Measurements from ENCODE around the gene LRRC47.
"Not testable (repeated sequence)": the region's sequence is repeated elsewhere in the genome, so short reads cannot be mapped to it uniquely, and the experiment has no call there.

LRRC47 gene

GRCh38 chr1:3761296-3762010, 34.8 kb downstream of the LRRC47 start:
- H3K4me3 Mint-ChIP-seq = no peak overlapping the region
- no peaks in the 10 kb centered on the region for H3K36me3 Mint-ChIP-seq (ENCODE audit: low read depth)
- no peak overlapping the region for H3K27ac Mint-ChIP-seq
- H3K27me3 Mint-ChIP-seq (ENCODE audit: low read depth) = no peaks in the 10 kb centered on the region
- H3K9me3 Mint-ChIP-seq = no peaks in the 10 kb centered on the region
- no peaks in the 10 kb centered on the region for H3K4me1 Mint-ChIP-seq (ENCODE audit: low read depth)

- Mint-ChIP-seq H3K4me3 (no peak overlapping the region), H3K9me3 (no peaks in the 10 kb centered on the region), H3K27me3 (ENCODE audit: low read depth) (no peaks in the 10 kb centered on the region), H3K27ac (no peak overlapping the region), H3K4me1 (ENCODE audit: low read depth) (no peaks in the 10 kb centered on the region), H3K36me3 (ENCODE audit: low read depth) (no peaks in the 10 kb centered on the region)
Measured at GRCh38 chr1:3759796-3760195, 36.5 kb downstream of the LRRC47 start.

GRCh38 chr1:3759164-3759563, 37.1 kb downstream of the LRRC47 start:
- H3K27me3 Mint-ChIP-seq (ENCODE audit: low read depth) = no peaks in the 10 kb centered on the region
- no peaks in the 10 kb centered on the region for H3K9me3 Mint-ChIP-seq
- no peaks in the 10 kb centered on the region for H3K4me1 Mint-ChIP-seq (ENCODE audit: low read depth)
- no peaks in the 10 kb centered on the region for H3K36me3 Mint-ChIP-seq (ENCODE audit: low read depth)
- H3K4me3 Mint-ChIP-seq = no peak overlapping the region
- H3K27ac Mint-ChIP-seq = no peak overlapping the region

- no peaks in the 10 kb centered on the region for H3K4me1 Mint-ChIP-seq (ENCODE audit: low read depth)
- no peak overlapping the region for H3K4me3 Mint-ChIP-seq
- no peak overlapping the region for H3K27ac Mint-ChIP-seq
- no peaks in the 10 kb centered on the region for H3K27me3 Mint-ChIP-seq (ENCODE audit: low read depth)
- H3K9me3 Mint-ChIP-seq = no peaks in the 10 kb centered on the region
- no peaks in the 10 kb centered on the region for H3K36me3 Mint-ChIP-seq (ENCODE audit: low read depth)
Measured at GRCh38 chr1:3756394-3756793, 39.9 kb downstream of the LRRC47 start.

GRCh38 chr1:3753656-3754454, 42.4 kb downstream of the LRRC47 start:
- H3K27me3 Mint-ChIP-seq (ENCODE audit: low read depth) = peaks cover 5% of the 10 kb centered on the region
- H3K36me3 Mint-ChIP-seq (ENCODE audit: low read depth) = no peaks in the 10 kb centered on the region
- H3K9me3 Mint-ChIP-seq = no peaks in the 10 kb centered on the region
- no peaks in the 10 kb centered on the region for H3K4me1 Mint-ChIP-seq (ENCODE audit: low read depth)
- no peak overlapping the region for H3K27ac Mint-ChIP-seq
- no peak overlapping the region for H3K4me3 Mint-ChIP-seq

- Mint-ChIP-seq H3K4me3 (no peak within 1 kb of the TSS), H3K4me1 (ENCODE audit: low read depth) (peaks cover 3% of the 10 kb centered on the region), H3K9me3 (no peaks in the 10 kb centered on the region), H3K27me3 (ENCODE audit: low read depth) (peaks cover 5% of the 10 kb centered on the region), H3K36me3 (ENCODE audit: low read depth) (no peaks in the 10 kb centered on the region), H3K27ac (no peak within 1 kb of the TSS)
Measured at GRCh38 chr1:3752400-3752945, 43.8 kb downstream of the LRRC47 start, which contains the start of gene CCDC27. TSS of gene CCDC27 (plus strand) at chr1:3752450. CDS start at chr1:3752482, 32 bp downstream.

- Mint-ChIP-seq H3K4me3 (no peak overlapping the region), H3K4me1 (ENCODE audit: low read depth) (peaks cover 12% of the 10 kb centered on the region), H3K36me3 (ENCODE audit: low read depth) (no peaks in the 10 kb centered on the region), H3K27ac (no peak overlapping the region), H3K9me3 (no peaks in the 10 kb centered on the region), H3K27me3 (ENCODE audit: low read depth) (peaks cover 5% of the 10 kb centered on the region)
Measured at GRCh38 chr1:3750741-3751140, 45.6 kb downstream of the LRRC47 start.

- no peak overlapping the region for H3K4me3 Mint-ChIP-seq
- H3K27ac Mint-ChIP-seq = no peak overlapping the region
- H3K9me3 Mint-ChIP-seq = no peaks in the 10 kb centered on the region
- peaks cover 2% of the 10 kb centered on the region for H3K36me3 Mint-ChIP-seq (ENCODE audit: low read depth)
- H3K27me3 Mint-ChIP-seq (ENCODE audit: low read depth) = peaks cover 5% of the 10 kb centered on the region
- H3K4me1 Mint-ChIP-seq (ENCODE audit: low read depth) = peaks cover 17% of the 10 kb centered on the region
Measured at GRCh38 chr1:3749512-3749911, 46.8 kb downstream of the LRRC47 start.

- H3K36me3 Mint-ChIP-seq (ENCODE audit: low read depth); H3K27ac Mint-ChIP-seq; H3K9me3 Mint-ChIP-seq; H3K27me3 Mint-ChIP-seq (ENCODE audit: low read depth): not testable (repeated sequence)
- peaks cover 17% of the 10 kb centered on the region for H3K4me1 Mint-ChIP-seq (ENCODE audit: low read depth)
- peak overlapping the region; percentile 61 for H3K4me3 Mint-ChIP-seq
Measured at GRCh38 chr1:3748316-3748900, 47.9 kb downstream of the LRRC47 start.

- Mint-ChIP-seq H3K36me3 (ENCODE audit: low read depth) (peaks cover 2% of the 10 kb centered on the region), H3K27me3 (ENCODE audit: low read depth) (peaks cover 5% of the 10 kb centered on the region), H3K4me1 (ENCODE audit: low read depth) (peaks cover 17% of the 10 kb centered on the region), H3K9me3 (no peaks in the 10 kb centered on the region), H3K27ac (no peak overlapping the region), H3K4me3 (peak overlapping the region; percentile 61)
Measured at GRCh38 chr1:3747903-3748302, 48.4 kb downstream of the LRRC47 start.

- H3K27me3 Mint-ChIP-seq (ENCODE audit: low read depth) = peaks cover 5% of the 10 kb centered on the region
- peaks cover 17% of the 10 kb centered on the region for H3K4me1 Mint-ChIP-seq (ENCODE audit: low read depth)
- H3K27ac Mint-ChIP-seq = no peak overlapping the region
- no peaks in the 10 kb centered on the region for H3K9me3 Mint-ChIP-seq
- peak overlapping the region; percentile 61 for H3K4me3 Mint-ChIP-seq
- peaks cover 2% of the 10 kb centered on the region for H3K36me3 Mint-ChIP-seq (ENCODE audit: low read depth)
Measured at GRCh38 chr1:3747522-3747848, 48.8 kb downstream of the LRRC47 start.

GRCh38 chr1:3746830-3747521, 49.3 kb downstream of the LRRC47 start:
- H3K9me3 Mint-ChIP-seq = no peaks in the 10 kb centered on the region
- H3K36me3 Mint-ChIP-seq (ENCODE audit: low read depth) = peaks cover 2% of the 10 kb centered on the region
- peak overlapping the region; percentile 74 for H3K4me3 Mint-ChIP-seq
- peaks cover 5% of the 10 kb centered on the region for H3K27me3 Mint-ChIP-seq (ENCODE audit: low read depth)
- H3K4me1 Mint-ChIP-seq (ENCODE audit: low read depth) = peaks cover 17% of the 10 kb centered on the region
- no peak overlapping the region for H3K27ac Mint-ChIP-seq

- peaks cover 4% of the 10 kb centered on the region for H3K36me3 Mint-ChIP-seq (ENCODE audit: low read depth)
- peak overlapping the region; percentile 74 for H3K4me3 Mint-ChIP-seq
- H3K27me3 Mint-ChIP-seq (ENCODE audit: low read depth) = peaks cover 5% of the 10 kb centered on the region
- no peaks in the 10 kb centered on the region for H3K9me3 Mint-ChIP-seq
- H3K4me1 Mint-ChIP-seq (ENCODE audit: low read depth) = peaks cover 17% of the 10 kb centered on the region
- no peak overlapping the region for H3K27ac Mint-ChIP-seq
Measured at GRCh38 chr1:3746389-3746829, 49.9 kb downstream of the LRRC47 start.
